DND-41 (cell line): ENCODE data around the gene UCP2.

Experiments
- CTCF ChIP-seq: IDR thresholded peaks from 2 replicates; pipeline ENCODE4 v1.5.1; 2012; ENCODE audit warnings: borderline replicate concordance, low read length, moderate library complexity, mild to moderate bottlenecking; ENCODE audit not compliant: poor library complexity, severe bottlenecking; ENCODE audit errors: extremely low read depth
- EZH2 ChIP-seq: IDR thresholded peaks from 3 replicates; pipeline ENCODE4 v1.6.1; 2012; ENCODE audit warnings: borderline replicate concordance, low read depth, mild to moderate bottlenecking, moderate library complexity, low read length, inconsistent platforms; ENCODE audit not compliant: severe bottlenecking

GRCh38 chr11:74030723-74031676 lies 48.4 kb upstream of the UCP2 start:
- TF ChIP-seq CTCF: no peak
- TF ChIP-seq EZH2: no peak
